Measurements from ENCODE around the gene THAP7. TPM values are rescaled to one million over a fixed set of nuclear protein-coding genes. Genes with fewer than 3 reads are reported as not detected.
"Not testable (repeated sequence)": the region's sequence is repeated elsewhere in the genome, so short reads cannot be mapped to it uniquely, and the experiment has no call there.

Gene THAP7
- total RNA-seq, 4 donors from 2014 or later = 33.9 to 57.0 (median 37.4) TPM

GRCh38 chr22:20972933-20973577 is 28.9 kb downstream of the THAP7 start:
- TF ChIP-seq CTCF (IDR thresholded peaks at IDR 0.05) = no peak
- no peak for TF ChIP-seq EP300 (IDR thresholded peaks at IDR 0.05)
- TF ChIP-seq POLR2A (IDR thresholded peaks at IDR 0.05) = no peak
- no peak for TF ChIP-seq POLR2AphosphoS5 (IDR thresholded peaks at IDR 0.05)
- whole genome bisulfite sequencing = 66% methylated on average over 10 of the region's 21 CpGs
- no peak for DNase-seq (ENCODE audit: low spot score in 2 of 2)

GRCh38 chr22:20972014-20972694 is 29.8 kb downstream of the THAP7 start:
- WGBS = 88% methylated on average over 11 of the region's 11 CpGs

More at GRCh38 chr22:20972933-20973577, 28.9 kb downstream of the THAP7 start:
- Histone ChIP-seq H3K27ac (no peak overlapping the region), H3K4me3 (no peak overlapping the region), H3K27me3 (no peaks in the 10 kb centered on the region), H3K36me3 (no peaks in the 10 kb centered on the region), H3K4me1 (no peaks in the 10 kb centered on the region), H3K9me3 (no peaks in the 10 kb centered on the region)

GRCh38 chr22:20970939-20971657 is 30.8 kb downstream of the THAP7 start:
- no peak for DNase-seq (ENCODE audit: low spot score in 2 of 2)

More at GRCh38 chr22:20972014-20972694, 29.8 kb downstream of the THAP7 start:
- not testable (repeated sequence) for H3K4me3 ChIP-seq; H3K36me3 ChIP-seq; H3K4me1 ChIP-seq; H3K27me3 ChIP-seq; DNase-seq (ENCODE audit: low spot score in 2 of 2); H3K9me3 ChIP-seq; H3K27ac ChIP-seq

GRCh38 chr22:20968281-20968977 is 33.5 kb downstream of the THAP7 start:
- no peaks in the 10 kb centered on the region for H3K36me3 ChIP-seq

More at GRCh38 chr22:20970939-20971657, 30.8 kb downstream of the THAP7 start:
- WGBS = 36% methylated on average over 4 of the region's 4 CpGs
- Histone ChIP-seq H3K36me3 (no peaks in the 10 kb centered on the region), H3K4me3 (no peak overlapping the region), H3K27ac (no peak overlapping the region), H3K9me3 (no peaks in the 10 kb centered on the region), H3K4me1 (peaks cover 4% of the 10 kb centered on the region), H3K27me3 (no peaks in the 10 kb centered on the region)
- no peak for TF ChIP-seq POLR2A (IDR thresholded peaks at IDR 0.05)
- TF ChIP-seq EP300 (IDR thresholded peaks at IDR 0.05) = no peak
- TF ChIP-seq POLR2AphosphoS5 (IDR thresholded peaks at IDR 0.05) = no peak
- no peak for TF ChIP-seq CTCF (IDR thresholded peaks at IDR 0.05)

More at GRCh38 chr22:20968281-20968977, 33.5 kb downstream of the THAP7 start:
- Histone ChIP-seq H3K27me3 (no peaks in the 10 kb centered on the region), H3K4me1 (peaks cover 15% of the 10 kb centered on the region), H3K27ac (no peak overlapping the region), H3K9me3 (no peaks in the 10 kb centered on the region), H3K4me3 (no peak overlapping the region)
- DNase-seq (ENCODE audit: low spot score in 2 of 2) = no peak
- TF ChIP-seq CTCF (IDR thresholded peaks at IDR 0.05) = no peak
- no peak for TF ChIP-seq EP300 (IDR thresholded peaks at IDR 0.05)
- no peak for TF ChIP-seq POLR2AphosphoS5 (IDR thresholded peaks at IDR 0.05)
- no peak for TF ChIP-seq POLR2A (IDR thresholded peaks at IDR 0.05)
- WGBS = 78% methylated on average over 7 of the region's 7 CpGs

Data from suprapubic skin (tissue), 4 donors.